Progenitor cell of endocrine pancreas (in vitro differentiated cells): ENCODE data around the gene CTNNA2. TPM values are rescaled to one million over a fixed set of nuclear protein-coding genes. Genes with fewer than 3 reads are reported as not detected.

Source experiments
- DNase-seq: peaks from one replicate; pipeline ENCODE4 v3.0.0; 2021; ENCODE audit warnings: low spot score; ENCODE audit not compliant: unreplicated experiment
- H3K27ac Mint-ChIP-seq: 2 replicates; pipeline ENCODE4 v1.8.0; 2021; ENCODE audit warnings: mild to moderate bottlenecking, moderate library complexity, mixed read lengths
- H3K27me3 Mint-ChIP-seq: 2 replicates; pipeline ENCODE4 v1.8.0; 2021; ENCODE audit warnings: mixed read lengths
- H3K36me3 Mint-ChIP-seq: 2 replicates; pipeline ENCODE4 v1.8.0; 2022; ENCODE audit warnings: mixed read lengths; ENCODE audit not compliant: insufficient read depth
- H3K4me1 Mint-ChIP-seq: 2 replicates; pipeline ENCODE4 v1.8.0; 2021; ENCODE audit warnings: low read depth, mixed read lengths
- H3K4me3 Mint-ChIP-seq: 2 replicates; pipeline ENCODE4 v1.8.0; 2021; ENCODE audit warnings: low read depth, mild to moderate bottlenecking, moderate library complexity, mixed read lengths
- H3K9me3 Mint-ChIP-seq: 2 replicates; pipeline ENCODE4 v1.8.0; 2021; ENCODE audit warnings: low read depth, mixed read lengths
- CTCF ChIP-seq: fragments of 200-600 bp; sonication (generic); IDR thresholded peaks from one replicate; pipeline ENCODE4 v1.5.0; 2021; ENCODE audit warnings: antibody characterized with exemption, mild to moderate bottlenecking; ENCODE audit not compliant: unreplicated experiment
- total RNA-seq: library from RNA; stranded (reverse); gene quantifications from 2 replicates; pipeline ENCODE4 v1.2.1, GENCODE V29; 2021

Gene CTNNA2
- total RNA-seq, 1 donor from 2014 or later, result 10.2 TPM

- Mint-ChIP-seq H3K27me3 (peaks cover 6% of the 10 kb centered on the region), H3K4me1 (no peaks in the 10 kb centered on the region), H3K27ac (no peak overlapping the region), H3K9me3 (no peaks in the 10 kb centered on the region), H3K4me3 (no peak overlapping the region), H3K36me3 (no peaks in the 10 kb centered on the region)
- peak; percentile 50 for TF ChIP-seq CTCF
- DNase-seq, result no peak
Measured at GRCh38 chr2:79530443-79530842, 17.6 kb downstream of the CTNNA2 start.

- no peaks in the 10 kb centered on the region for H3K4me1 Mint-ChIP-seq
- no peaks in the 10 kb centered on the region for H3K27me3 Mint-ChIP-seq
- no peak overlapping the region for H3K4me3 Mint-ChIP-seq
- TF ChIP-seq CTCF, result no peak
- peaks cover 39% of the 10 kb centered on the region for H3K9me3 Mint-ChIP-seq
- H3K36me3 Mint-ChIP-seq, result peaks cover 8% of the 10 kb centered on the region
- DNase-seq, result no peak
- no peak overlapping the region for H3K27ac Mint-ChIP-seq
Measured at GRCh38 chr2:79547568-79547967, 34.7 kb downstream of the CTNNA2 start.

- Mint-ChIP-seq H3K4me1 (no peaks in the 10 kb centered on the region), H3K4me3 (no peak overlapping the region), H3K27me3 (no peaks in the 10 kb centered on the region), H3K27ac (no peak overlapping the region), H3K36me3 (peaks cover 11% of the 10 kb centered on the region), H3K9me3 (peaks cover 39% of the 10 kb centered on the region)
- no peak for TF ChIP-seq CTCF
- DNase-seq, result no peak
Measured at GRCh38 chr2:79552653-79553052, 39.8 kb downstream of the CTNNA2 start.

GRCh38 chr2:79554899-79555298 is 42.0 kb downstream of the CTNNA2 start:
- H3K4me3 Mint-ChIP-seq, result no peak overlapping the region
- no peak overlapping the region for H3K27ac Mint-ChIP-seq
- peaks cover 6% of the 10 kb centered on the region for H3K36me3 Mint-ChIP-seq
- H3K27me3 Mint-ChIP-seq, result no peaks in the 10 kb centered on the region
- H3K9me3 Mint-ChIP-seq, result peaks cover 25% of the 10 kb centered on the region
- DNase-seq, result no peak
- no peak for TF ChIP-seq CTCF
- no peaks in the 10 kb centered on the region for H3K4me1 Mint-ChIP-seq

- TF ChIP-seq CTCF, result no peak
- no peaks in the 10 kb centered on the region for H3K4me1 Mint-ChIP-seq
- no peak for DNase-seq
- H3K9me3 Mint-ChIP-seq, result no peaks in the 10 kb centered on the region
- H3K4me3 Mint-ChIP-seq, result no peak overlapping the region
- H3K27ac Mint-ChIP-seq, result no peak overlapping the region
- H3K36me3 Mint-ChIP-seq, result no peaks in the 10 kb centered on the region
- no peaks in the 10 kb centered on the region for H3K27me3 Mint-ChIP-seq
Measured at GRCh38 chr2:79564065-79564464, 51.2 kb downstream of the CTNNA2 start.

GRCh38 chr2:79569048-79569447 is 56.2 kb downstream of the CTNNA2 start:
- DNase-seq, result no peak
- no peaks in the 10 kb centered on the region for H3K27me3 Mint-ChIP-seq
- H3K4me3 Mint-ChIP-seq, result no peak overlapping the region
- TF ChIP-seq CTCF, result no peak
- H3K36me3 Mint-ChIP-seq, result no peaks in the 10 kb centered on the region
- H3K9me3 Mint-ChIP-seq, result no peaks in the 10 kb centered on the region
- H3K4me1 Mint-ChIP-seq, result peaks cover 8% of the 10 kb centered on the region
- H3K27ac Mint-ChIP-seq, result peak overlapping the region; percentile 6
